HepG2 (cell line): Measurements from ENCODE around the gene SEPHS2.

ENCODE experiments used
- HCFC1 ChIP-seq: fragments of 150-350 bp; IDR thresholded peaks from 2 replicates; pipeline ENCODE4 v1.6.1; 2014; ENCODE audit warnings: low read depth, low read length
- TF ChIP-seq, protein P1 (sequence below): sonication (generic); formaldehyde crosslinking; IDR thresholded peaks from 2 replicates; pipeline ENCODE4 v1.5.0; 2020; ENCODE audit warnings: mild to moderate bottlenecking, missing genetic modification reagents, moderate library complexity
- TF ChIP-seq, protein P2 (sequence below): sonication (generic); formaldehyde crosslinking; IDR thresholded peaks from 2 replicates; pipeline ENCODE4 v1.5.0; 2020; ENCODE audit warnings: missing genetic modification reagents

DNA sequence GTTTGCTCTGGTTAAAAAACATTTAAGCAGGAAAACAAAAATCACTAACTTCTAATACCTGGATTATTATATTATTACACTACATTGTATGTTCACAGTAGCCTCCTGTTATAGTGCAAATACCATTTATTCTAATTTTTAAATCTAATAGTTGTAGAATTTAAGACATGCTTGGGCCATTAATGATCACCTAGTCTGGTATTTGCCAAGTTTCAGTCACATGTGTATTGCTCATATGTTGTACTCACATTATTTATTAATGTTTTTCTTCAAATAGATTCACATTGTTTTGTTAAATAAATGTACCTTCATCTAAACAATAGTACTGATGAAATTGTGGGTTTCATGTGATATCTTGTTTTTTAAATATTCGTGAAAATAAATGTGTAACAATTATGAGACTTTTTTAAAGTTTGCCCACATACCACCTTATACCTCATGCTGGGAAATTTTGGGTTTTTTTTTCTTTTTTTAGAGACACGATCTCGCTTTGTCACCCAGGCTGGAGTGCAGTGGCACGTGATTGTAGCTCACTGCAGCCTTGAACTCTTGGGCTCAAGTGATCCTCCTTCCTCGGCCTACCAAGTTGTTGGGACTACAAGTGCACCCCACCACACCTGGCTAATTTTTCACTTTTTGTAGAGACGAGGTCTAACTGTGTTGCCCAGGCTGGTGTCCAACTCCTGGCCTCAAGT, 32.4 kb downstream of the SEPHS2 start:
- no peak for TF ChIP-seq HCFC1
- TF ChIP-seq, protein P1, sequence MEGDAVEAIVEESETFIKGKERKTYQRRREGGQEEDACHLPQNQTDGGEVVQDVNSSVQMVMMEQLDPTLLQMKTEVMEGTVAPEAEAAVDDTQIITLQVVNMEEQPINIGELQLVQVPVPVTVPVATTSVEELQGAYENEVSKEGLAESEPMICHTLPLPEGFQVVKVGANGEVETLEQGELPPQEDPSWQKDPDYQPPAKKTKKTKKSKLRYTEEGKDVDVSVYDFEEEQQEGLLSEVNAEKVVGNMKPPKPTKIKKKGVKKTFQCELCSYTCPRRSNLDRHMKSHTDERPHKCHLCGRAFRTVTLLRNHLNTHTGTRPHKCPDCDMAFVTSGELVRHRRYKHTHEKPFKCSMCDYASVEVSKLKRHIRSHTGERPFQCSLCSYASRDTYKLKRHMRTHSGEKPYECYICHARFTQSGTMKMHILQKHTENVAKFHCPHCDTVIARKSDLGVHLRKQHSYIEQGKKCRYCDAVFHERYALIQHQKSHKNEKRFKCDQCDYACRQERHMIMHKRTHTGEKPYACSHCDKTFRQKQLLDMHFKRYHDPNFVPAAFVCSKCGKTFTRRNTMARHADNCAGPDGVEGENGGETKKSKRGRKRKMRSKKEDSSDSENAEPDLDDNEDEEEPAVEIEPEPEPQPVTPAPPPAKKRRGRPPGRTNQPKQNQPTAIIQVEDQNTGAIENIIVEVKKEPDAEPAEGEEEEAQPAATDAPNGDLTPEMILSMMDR: no peak
- TF ChIP-seq, protein P2, sequence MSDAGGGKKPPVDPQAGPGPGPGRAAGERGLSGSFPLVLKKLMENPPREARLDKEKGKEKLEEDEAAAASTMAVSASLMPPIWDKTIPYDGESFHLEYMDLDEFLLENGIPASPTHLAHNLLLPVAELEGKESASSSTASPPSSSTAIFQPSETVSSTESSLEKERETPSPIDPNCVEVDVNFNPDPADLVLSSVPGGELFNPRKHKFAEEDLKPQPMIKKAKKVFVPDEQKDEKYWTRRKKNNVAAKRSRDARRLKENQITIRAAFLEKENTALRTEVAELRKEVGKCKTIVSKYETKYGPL (CRISPR knock-in tag): no peak
